HG02970 (cell line): ENCODE results near the gene ZP4.

ENCODE experiments used
- ATAC-seq: cut with Tn5 transposase; IDR thresholded peaks from one replicate; pipeline ENCODE4 v1.9.1; 2021; ENCODE audit warnings: mild to moderate bottlenecking, moderate library complexity, moderate number of reproducible peaks; ENCODE audit not compliant: unreplicated experiment, low FRiP score

Gene ZP4

GRCh38 chr1:237832858-237833257 lies 57.9 kb downstream of the ZP4 start:
- no peak for ATAC-seq
